HL-60 (cell line): ENCODE results near the gene CRNKL1.

ENCODE experiments used
- CTCF ChIP-seq: IDR thresholded peaks from one replicate; pipeline ENCODE4 v1.5.1; 2011; ENCODE audit warnings: low read length, control low read depth, inconsistent platforms; ENCODE audit not compliant: insufficient read depth
- GABPA ChIP-seq: IDR thresholded peaks from 2 replicates; pipeline ENCODE4 v1.6.1; 2012; ENCODE audit warnings: low read depth
- POLR2AphosphoS5 ChIP-seq: IDR thresholded peaks from 2 replicates; pipeline ENCODE4 v1.6.1; 2012; ENCODE audit warnings: low read depth

- TF ChIP-seq CTCF (no peak), POLR2AphosphoS5 (no peak), GABPA (no peak)
Observed at GRCh38 chr20:20096421-20096820, 44.2 kb upstream of the CRNKL1 start.
